ENCODE data around the gene PRPF31. TPM values are rescaled to one million over a fixed set of nuclear protein-coding genes. Genes with fewer than 3 reads are reported as not detected.
A peak's percentile ranks its signal among the peaks of the same experiment; 100 is the strongest.

PRPF31 gene
- total and polyA plus RNA-seq, 9 of the 15 experiments (the other 6 are each of a cell fraction or from before 2014, with no cell fraction given), result 5.8 to 92.2 (median 69.2) TPM

GRCh38 chr19:54137699-54138488 lies 22.3 kb downstream of the PRPF31 start, which contains the start of gene CNOT3 (continued):
- peak; percentile 79 for TF ChIP-seq CBX2 (IDR thresholded peaks at IDR 0.05; ENCODE audit: insufficient read depth, low read length, poor library complexity, severe bottlenecking)
- 0 out of 2 replicates have a peak, but pooled peaks have one; percentile 41 for TF ChIP-seq NR3C1 (CRISPR knock-in tag; IDR thresholded peaks at IDR 0.05)
- TF ChIP-seq ZNF347 (CRISPR knock-in tag; IDR thresholded peaks at IDR 0.05; ENCODE audit: low read depth), result no peak
- no peak for TF ChIP-seq FOXK1 (CRISPR knock-in tag; IDR thresholded peaks at IDR 0.05; ENCODE audit: borderline replicate concordance)
- no peak for TF ChIP-seq BDP1 (IDR thresholded peaks at IDR 0.05; ENCODE audit: insufficient read depth, insufficient read length)
- TF ChIP-seq PPARD (CRISPR knock-in tag; IDR thresholded peaks at IDR 0.05), result no peak
- TF ChIP-seq CBX8 (IDR thresholded peaks at IDR 0.05; ENCODE audit: borderline replicate concordance, extremely low read depth, low read depth, low read length, poor library complexity, severe bottlenecking), result no peak
- TF ChIP-seq HDGF (IDR thresholded peaks at IDR 0.05), result no peak
- TF ChIP-seq HDAC8 (tag; IDR thresholded peaks at IDR 0.05), result no peak
- no peak for TF ChIP-seq MCM7 (IDR thresholded peaks at IDR 0.05)
- TF ChIP-seq IFI16 (CRISPR knock-in tag; IDR thresholded peaks at IDR 0.05), result no peak
- no peak for TF ChIP-seq RBM22 (IDR thresholded peaks at IDR 0.05; ENCODE audit: low read depth, low read length, poor library complexity, severe bottlenecking)
- no peak for TF ChIP-seq TSC22D4 (tag; IDR thresholded peaks at IDR 0.05)
- no peak for TF ChIP-seq NFE2L1 (tag; IDR thresholded peaks at IDR 0.05; ENCODE audit: borderline replicate concordance, low read depth)
- no peak for TF ChIP-seq MAX (CRISPR knock-in tag; IDR thresholded peaks at IDR 0.05)
- no peak for TF ChIP-seq CTCF (IDR thresholded peaks at IDR 0.05 in 2 of 3, conservative IDR thresholded peaks at IDR 0.05 in 1 of 3; ENCODE audit: insufficient read depth in 2 of 3, low read depth in 1 of 3, low read length in 3 of 3)
- no peak for TF ChIP-seq EP300 (IDR thresholded peaks at IDR 0.05; ENCODE audit: low read length)
- no peak for TF ChIP-seq NCOA2 (IDR thresholded peaks at IDR 0.05; ENCODE audit: partially characterized antibody in 2 of 2)
- TF ChIP-seq TRIM25 (IDR thresholded peaks at IDR 0.05; ENCODE audit: borderline replicate concordance), result no peak
- TF ChIP-seq ZNF174 (CRISPR knock-in tag; IDR thresholded peaks at IDR 0.05), result no peak
- TF ChIP-seq ETV1 (tag; conservative IDR thresholded peaks at IDR 0.05; ENCODE audit: low read depth), result 0 out of 2 replicates have a peak, but pooled peaks have one; percentile 17
- TF ChIP-seq VEZF1 (CRISPR knock-in tag; IDR thresholded peaks at IDR 0.05), result peak; percentile 69
